HG03442 (cell line): ENCODE results near the gene SLITRK3.
A peak's percentile ranks its signal among the peaks of the same experiment; 100 is the strongest.

Source experiments
- ATAC-seq: cut with Tn5 transposase; IDR thresholded peaks from one replicate; pipeline ENCODE4 v1.9.1; 2021; ENCODE audit warnings: mild to moderate bottlenecking, moderate library complexity; ENCODE audit not compliant: unreplicated experiment

Gene SLITRK3, protein sequence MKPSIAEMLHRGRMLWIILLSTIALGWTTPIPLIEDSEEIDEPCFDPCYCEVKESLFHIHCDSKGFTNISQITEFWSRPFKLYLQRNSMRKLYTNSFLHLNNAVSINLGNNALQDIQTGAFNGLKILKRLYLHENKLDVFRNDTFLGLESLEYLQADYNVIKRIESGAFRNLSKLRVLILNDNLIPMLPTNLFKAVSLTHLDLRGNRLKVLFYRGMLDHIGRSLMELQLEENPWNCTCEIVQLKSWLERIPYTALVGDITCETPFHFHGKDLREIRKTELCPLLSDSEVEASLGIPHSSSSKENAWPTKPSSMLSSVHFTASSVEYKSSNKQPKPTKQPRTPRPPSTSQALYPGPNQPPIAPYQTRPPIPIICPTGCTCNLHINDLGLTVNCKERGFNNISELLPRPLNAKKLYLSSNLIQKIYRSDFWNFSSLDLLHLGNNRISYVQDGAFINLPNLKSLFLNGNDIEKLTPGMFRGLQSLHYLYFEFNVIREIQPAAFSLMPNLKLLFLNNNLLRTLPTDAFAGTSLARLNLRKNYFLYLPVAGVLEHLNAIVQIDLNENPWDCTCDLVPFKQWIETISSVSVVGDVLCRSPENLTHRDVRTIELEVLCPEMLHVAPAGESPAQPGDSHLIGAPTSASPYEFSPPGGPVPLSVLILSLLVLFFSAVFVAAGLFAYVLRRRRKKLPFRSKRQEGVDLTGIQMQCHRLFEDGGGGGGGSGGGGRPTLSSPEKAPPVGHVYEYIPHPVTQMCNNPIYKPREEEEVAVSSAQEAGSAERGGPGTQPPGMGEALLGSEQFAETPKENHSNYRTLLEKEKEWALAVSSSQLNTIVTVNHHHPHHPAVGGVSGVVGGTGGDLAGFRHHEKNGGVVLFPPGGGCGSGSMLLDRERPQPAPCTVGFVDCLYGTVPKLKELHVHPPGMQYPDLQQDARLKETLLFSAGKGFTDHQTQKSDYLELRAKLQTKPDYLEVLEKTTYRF

DNA sequence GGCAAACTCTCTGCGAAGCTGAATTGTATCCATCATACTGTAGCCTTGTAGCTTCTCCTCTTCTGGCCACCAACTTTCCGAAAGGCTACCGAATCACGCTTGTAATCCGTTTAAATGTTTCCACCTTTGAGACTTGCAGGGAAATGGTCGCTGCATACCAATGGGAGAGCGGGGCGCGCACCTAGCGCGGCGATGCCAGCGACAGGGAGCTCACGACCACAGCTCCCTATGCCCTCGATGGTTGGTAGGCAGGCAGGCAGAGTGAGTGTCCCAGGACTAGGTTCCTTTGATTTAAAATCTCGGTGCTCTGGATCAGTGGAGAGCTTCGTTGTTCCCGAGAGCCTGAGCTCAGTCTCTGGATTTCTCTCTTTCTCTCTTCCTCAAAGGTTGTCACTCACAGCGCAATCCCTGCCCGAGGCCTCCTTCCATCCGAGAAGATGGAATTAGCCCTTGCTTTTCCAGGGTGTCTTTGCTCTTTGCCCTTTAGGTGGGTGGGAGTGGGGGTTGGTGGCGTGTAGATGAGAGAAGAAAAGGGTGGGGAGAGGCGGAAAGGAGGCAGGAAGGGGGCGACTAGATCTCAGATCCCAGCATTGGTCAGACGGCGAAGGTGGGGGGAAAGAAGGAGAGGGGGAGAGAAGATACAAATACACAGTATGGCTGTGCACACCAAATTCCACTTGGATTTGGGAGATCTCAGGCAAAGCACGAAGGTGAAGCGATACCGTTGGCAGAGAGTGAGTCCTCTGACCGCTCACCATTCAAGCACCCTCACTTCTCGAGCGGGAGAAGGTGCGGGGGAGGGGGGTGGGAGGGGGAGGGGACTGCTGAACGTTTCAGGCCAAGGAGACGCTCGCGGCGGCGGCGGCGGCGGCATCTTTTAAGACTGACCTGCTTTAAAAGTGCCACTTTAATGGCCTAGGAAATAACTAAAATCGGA, at the start of gene SLITRK3:
Gene SLITRK3 (minus strand): TSS at position 745 of the 937 bp plus-strand sequence. CDS start 5,554 bp downstream, outside the sequence.
- no peak for ATAC-seq

DNA sequence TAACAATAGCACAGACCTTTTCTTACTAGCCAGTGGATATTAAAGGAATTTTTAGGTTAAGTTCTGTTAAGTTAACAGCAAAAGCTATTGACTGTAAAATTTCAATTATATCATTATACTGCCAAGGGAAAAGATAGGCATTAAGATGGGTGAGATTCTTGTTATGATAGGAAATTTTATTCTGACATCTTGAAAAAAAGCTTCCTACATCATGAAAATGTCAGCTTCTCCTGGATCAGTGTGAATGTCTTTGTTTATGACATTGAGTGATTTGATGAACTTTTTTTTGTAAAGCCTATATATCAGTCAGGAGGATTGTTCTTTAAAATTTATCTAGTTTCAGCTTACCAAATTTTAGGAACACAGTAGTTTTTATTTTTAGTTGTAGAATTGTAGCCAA, 47.4 kb upstream of the SLITRK3 start:
- ATAC-seq = no peak

DNA sequence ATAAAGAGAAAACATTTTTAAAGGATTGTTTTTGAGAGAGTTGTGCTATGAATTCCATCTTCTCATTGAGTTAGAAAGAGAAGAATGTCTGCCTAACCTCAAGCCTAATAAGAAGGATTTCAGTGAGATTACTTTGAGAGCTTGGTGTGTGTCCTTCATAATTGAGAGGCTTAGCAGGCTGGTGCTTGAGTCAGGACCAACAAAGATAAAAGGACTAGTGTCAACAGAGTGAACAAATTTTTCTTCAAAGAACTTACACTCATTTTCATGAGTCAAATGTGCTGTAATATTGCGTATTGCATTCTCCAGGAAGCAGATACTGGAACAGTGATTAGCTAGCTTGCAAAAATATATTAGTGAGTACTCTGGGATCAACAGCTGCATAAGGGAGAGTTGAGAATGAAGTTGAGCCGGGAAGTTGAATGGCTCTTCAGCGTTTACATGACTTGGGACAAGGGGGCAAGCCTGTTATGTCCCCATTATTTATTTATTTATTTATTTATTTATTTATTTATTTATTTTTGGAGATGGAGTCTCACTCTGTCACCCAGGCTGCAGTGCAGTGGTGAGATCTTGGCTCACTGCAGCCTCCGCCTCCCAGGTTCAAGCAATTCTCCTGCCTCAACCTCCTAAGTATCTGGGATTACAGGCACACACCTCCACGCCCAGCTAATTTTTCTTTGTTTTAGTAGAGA, 37.5 kb upstream of the SLITRK3 start:
- no peak for ATAC-seq

DNA sequence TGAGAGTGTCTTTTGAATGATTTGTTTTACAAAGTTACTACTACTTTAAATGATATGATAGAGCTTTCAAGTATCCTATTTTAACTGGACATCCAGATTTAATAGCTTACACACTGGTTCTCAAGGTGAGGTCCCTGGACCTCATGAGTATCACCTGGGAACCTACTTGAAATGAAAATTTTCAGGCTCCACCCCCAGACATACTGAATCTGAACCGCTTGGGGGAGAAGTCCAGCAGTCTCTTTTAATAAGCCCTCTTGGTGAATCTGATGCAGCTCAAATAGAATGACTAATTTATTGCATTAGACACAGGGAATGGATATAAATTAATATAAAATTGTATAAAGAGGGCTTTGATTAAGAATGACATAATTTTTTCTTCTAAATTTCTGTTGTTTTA, 29.4 kb upstream of the SLITRK3 start:
- ATAC-seq = no peak

DNA sequence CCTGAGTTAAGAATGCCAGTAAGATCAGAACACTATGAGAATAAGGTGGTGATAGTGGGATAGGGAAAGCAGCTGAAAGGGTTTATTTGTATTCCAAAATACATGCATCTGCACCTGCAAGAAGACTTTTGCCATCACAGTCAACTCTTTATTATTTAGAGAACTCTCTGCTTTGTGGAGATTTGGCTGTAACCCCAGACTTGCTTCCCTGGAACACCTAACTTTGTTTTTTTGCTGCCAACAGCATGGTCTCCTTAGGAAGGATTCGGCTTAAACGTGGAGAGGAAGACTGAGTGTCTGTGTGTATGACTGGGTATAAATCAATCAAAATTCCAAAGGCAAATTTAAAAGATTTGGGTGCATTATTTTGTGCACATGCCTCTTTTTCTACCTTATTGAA, 21.6 kb upstream of the SLITRK3 start:
- no peak for ATAC-seq

DNA sequence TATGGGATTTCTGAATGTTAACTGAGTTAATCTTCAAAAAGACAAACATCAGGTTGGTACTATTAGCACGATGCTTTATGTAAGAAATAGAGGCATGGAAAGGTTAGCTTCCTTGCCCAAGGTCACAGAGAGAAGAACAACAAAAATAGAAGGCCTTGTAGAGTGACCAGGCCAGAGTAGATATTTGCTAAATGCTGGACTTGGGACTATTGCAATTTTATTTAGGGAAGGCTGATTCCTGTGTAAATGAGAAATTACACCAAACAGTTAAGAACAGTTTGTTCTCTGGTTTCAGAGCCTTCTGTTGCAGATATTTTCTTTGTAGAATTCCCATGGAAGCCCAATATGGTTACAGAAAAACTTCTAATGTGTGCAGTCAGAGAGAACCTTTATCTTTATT, 16.4 kb upstream of the SLITRK3 start:
- no peak for ATAC-seq

DNA sequence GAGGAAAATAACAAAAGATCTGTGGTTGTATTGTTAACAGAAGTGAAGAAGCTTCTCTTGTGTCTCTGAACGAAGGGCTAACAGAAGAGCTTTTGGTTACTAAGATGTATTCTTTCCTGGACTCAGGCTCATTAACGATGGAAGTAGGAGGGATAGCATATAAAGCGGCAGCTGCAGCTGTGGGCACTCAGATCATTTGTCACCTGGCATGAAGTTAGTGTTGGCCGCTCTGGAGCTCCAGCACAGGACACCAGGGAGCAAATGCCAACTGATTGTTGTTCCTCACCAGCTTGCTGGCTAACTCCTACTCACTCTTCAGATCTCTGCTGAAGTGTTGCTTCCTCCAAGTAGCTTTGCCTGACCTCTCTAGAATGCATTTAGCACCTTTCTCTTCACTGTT, 15.5 kb upstream of the SLITRK3 start:
- ATAC-seq = no peak

DNA sequence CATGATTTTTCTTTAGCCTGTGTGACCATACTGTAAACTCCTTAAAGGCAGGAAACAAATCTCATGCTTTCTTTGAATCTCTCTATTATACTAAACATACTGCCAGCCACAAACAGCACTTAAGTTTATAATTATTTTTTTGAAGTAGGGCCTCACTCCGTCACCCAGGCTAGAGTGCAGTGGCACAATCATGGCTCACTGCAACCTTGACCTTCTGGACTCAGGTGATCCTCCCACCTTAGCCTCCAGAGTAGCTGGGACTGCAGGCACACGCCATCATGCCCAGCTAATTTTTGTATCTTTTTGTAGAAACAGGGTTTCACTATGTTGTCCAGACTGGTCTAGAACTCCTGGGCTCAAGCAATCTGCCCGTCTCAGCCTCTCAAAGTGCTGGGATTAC, 14.5 kb upstream of the SLITRK3 start:
- ATAC-seq = no peak

DNA sequence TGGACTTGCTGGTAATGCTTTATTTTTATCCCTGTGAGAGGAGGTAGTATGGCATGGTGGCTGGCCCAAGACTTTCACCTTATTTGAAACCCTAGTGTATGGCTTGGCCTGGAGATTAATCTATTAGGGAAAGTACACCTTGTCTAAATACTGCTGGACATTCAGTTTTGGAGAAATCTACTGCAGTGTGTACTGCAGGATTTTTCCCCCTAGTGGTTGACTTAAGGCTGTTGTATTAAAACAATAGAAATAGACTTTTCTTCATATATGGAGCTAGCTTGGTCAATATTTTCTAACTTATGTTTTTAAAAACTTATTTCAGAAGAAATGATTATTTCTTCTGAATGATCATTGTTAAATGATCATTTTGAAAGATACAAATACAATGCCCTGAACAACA, 13.9 kb upstream of the SLITRK3 start:
- ATAC-seq = no peak

DNA sequence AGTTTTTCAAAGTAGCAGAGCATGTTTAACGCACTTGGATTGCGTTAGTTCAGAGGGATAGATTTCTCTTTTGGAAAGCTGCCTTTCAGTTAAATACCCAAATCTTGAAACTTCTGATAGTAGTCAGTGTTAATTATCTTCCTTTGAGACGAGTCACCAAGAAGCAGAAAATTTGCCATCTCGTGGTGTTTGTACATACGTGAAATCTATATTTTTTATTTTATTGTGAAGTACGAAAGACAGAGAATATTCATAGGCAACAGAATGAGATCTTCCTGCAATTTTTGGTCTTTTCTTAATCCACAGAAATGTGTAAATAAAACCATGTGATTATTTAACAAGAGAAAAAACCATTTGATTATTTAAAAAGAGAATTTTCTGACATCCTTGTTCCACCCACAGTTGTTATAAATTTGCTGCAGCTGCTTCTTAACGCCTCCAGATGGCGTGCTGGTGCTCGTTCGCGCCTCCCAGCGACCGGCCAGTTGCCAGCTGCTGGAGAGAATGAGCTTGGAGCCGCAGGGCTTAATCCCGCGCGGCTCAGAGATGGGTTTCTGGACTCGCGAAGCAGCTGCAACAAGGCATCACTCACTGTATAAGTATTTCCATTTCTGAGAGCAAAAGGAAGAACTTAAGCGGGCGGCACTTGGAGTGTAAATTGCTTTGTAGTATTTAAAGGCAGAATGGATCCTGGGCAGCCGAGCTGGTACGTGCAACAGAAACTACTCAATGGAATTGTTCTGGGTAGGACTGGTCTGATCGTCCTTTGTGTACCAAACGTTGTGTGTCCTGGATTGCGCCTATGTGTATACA, 10.5 kb upstream of the SLITRK3 start:
- peak; percentile 98 for ATAC-seq

DNA sequence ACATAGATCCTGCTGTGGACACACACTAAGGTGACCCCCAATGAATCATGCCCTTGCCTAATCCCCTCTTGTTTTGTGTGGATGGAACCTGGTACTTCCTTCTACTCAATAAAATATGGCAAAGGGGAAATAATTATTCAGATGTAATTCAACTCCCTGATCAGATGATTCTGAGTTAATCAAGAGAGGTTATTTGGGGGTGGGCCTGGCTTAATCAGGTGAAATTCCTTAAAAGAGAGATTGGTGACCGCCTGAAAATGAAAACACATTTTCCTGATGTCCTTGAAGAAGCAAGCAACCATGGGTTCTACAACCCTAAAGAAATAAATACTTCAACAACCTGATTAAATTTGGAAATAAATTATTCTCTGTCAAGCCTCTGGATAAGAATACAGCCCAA, 8.3 kb upstream of the SLITRK3 start:
- ATAC-seq = no peak

DNA sequence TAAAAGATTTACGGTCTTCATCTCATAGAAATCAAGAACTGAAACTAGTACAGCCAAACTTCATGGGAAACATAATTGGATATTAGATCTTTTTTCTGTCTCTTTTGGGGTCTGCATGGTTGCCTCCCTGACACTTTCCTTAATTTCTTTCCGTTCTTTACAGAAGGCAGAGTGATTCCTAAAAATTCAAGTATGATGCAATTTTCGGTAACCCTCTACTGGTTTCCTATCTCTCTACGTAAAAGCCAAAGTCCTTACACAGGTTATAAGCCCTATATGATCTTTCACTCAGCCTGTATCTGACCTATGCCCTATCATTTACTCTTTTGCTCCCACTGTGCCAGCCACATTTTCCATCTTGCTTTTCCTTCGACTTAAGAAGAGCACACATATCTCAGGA, 6.8 kb upstream of the SLITRK3 start:
- ATAC-seq = no peak

DNA sequence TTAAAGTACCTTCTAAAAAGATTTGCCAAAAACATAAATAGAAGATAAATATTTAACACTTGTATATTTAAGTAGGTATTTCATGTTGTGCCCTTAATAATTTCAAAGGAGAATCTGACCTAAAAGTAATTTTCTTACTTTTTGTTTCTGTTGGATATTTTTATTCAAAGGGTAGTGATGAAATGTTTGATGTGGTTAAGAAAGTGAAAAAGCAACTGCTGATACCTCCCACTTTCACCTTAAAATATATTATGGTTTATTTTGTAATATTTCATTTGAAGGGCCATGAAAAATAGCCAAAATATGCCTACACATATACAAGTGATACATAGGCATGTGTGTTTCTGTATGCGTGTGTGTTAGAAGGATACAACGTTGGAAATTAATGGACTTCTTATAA, 5.8 kb upstream of the SLITRK3 start:
- no peak for ATAC-seq

DNA sequence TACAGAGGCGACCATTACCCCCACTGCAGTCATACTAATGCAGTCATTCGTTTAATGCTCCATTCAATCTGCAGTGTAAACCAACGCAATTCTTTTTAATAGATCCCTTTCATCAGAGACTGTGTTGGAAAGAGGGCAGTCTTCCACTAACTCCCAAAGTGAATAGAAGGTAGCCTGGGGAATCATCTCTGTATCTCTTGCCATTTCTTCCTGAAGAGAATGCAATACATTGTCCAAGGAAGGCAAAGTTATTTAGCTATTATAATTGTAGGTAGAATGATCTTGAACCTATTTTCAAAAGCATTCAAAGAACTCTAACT, 1.3 kb upstream of the SLITRK3 start:
- no peak for ATAC-seq

DNA sequence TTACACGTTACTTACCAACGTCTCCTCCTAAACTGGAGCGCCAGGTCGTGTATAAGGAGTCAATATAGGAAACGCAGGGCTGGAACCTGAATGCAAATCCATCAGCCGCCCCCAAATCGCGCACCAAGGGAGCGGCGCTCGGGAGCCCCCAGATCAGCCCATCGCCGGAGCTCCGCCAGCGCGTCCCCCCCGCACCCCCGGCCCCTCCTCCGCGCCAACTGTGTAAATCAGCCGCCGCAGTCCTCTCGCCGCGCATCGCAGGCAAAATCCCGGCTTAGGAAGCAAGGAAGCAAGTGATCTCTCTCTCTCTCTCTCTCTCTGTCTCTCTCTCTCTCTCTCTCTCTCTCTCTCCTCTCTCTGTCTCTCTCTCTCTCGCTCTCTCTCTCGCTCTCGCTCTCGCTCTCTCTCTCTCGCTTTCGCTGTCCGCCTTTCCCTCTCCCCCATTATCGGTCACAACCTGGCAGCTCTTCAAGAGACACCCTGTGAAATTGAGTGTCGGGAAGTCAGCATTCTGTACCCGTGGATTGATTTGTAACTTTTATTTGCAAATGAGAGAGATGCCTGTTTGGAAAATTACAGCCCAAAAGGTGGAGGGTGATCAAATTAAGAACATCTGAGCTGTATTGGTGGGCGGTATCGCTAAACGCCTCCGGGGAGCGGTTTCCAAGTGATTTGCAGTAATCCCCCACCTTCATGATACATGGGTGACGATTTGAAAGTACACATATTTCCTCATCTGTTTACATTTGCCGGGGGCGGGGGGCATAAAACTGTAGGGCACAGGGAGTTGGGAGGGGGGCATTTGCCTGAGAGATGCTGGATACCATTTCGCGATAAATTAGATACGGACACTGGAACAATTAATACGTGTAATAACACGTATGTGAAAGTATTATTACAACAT, 645 bp upstream of the SLITRK3 start:
- ATAC-seq = no peak

DNA sequence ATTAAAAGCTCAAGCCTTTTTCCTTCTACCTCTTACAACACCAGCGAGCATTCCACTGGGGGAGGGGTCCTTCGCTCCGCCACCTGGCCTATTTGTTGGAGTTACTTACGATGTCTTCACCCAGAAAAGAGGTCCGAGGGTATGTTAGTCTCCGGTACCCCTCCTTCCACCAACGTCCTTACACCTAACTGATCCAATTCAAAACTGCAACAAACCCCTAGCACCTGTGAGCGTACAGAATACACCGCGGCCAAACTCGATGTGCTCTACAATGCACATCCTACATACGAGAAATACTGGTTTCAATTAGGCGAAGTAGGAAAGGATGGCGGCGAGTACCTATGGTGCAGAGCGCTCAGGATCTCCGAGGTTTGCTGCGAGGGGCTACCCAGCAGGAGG, 944 bp downstream of the SLITRK3 start:
- ATAC-seq = no peak

DNA sequence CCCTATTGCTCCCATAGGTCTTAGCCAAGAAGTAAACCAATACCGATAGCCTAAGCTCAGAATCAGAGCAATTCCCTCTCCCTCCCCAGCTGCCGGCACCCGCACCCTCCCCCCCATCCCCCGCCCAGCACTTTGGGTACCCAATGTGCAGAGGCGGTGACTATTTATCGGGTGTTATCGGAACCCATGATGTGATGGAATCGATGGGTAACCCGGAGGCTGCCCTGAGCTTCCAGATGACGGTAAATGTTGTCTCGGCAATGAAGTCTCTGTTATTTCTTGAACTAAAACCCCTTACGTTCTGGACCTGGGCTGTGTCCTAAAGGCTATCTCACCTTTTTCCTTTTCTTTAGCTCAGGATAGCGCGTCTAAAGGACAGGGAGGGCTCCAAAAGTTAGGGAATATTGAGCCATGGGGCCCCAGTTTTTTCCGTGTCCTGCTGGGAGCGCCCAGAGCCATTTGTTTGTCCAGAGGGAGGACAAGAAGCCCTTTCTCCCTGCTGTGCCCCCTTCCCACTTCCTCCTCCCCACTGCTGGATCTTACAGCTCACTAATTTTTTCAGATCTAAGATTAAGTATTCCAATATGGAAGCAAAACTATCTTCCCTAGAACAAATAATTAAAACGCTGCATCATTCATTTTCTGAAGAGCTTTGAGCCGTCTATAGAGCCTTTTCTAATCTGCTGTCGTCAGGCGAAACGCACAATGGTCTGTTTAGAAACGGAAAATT, 1.5 kb downstream of the SLITRK3 start:
- ATAC-seq = no peak
